Fibroblast of peridontal ligament (primary cell): ENCODE data around the gene CAMK2B.
"Not testable (repeated sequence)": the region's sequence is repeated elsewhere in the genome, so short reads cannot be mapped to it uniquely, and the experiment has no call there.

ENCODE experiments used
- DNase-seq: peaks from one replicate; pipeline ENCODE4 v3.0.0-alpha.2; 2010; ENCODE audit errors: extremely low read depth

Gene CAMK2B

GRCh38 chr7:44172803-44173424 is 152.5 kb downstream of the CAMK2B start:
- DNase-seq: no peak

- DNase-seq: no peak
These were observed 153.0 kb downstream of the CAMK2B start for GRCh38 chr7:44172352-44172751.

- not testable (repeated sequence) for DNase-seq
These were observed 153.5 kb downstream of the CAMK2B start for GRCh38 chr7:44171901-44172300.

GRCh38 chr7:44167920-44168319 is 157.5 kb downstream of the CAMK2B start:
- no peak for DNase-seq
